K562 (cell line): ENCODE results near the gene MICAL2.

Experiments
- BCOR ChIP-seq: fragments of 450-650 bp; IDR thresholded peaks from 2 replicates; pipeline ENCODE4 v1.6.1; 2016
- ZFP36 ChIP-seq: fragments of 150-350 bp; IDR thresholded peaks from 2 replicates; pipeline ENCODE4 v1.6.1; 2018; ENCODE audit warnings: low read length, low read depth; ENCODE audit not compliant: partially characterized antibody
- TF ChIP-seq, protein P1 (sequence below), 3 experiments: IDR thresholded peaks in 2 of 3; conservative IDR thresholded peaks in 1 of 3; 2 replicates each; pipeline ENCODE4 v1.5.1; 2011 to 2012; ENCODE audit warnings: low read length in 3 of 3, mild to moderate bottlenecking in 3 of 3, control low read depth in 2 of 3, improper control_type of control experiment in 1 of 3, inconsistent platforms in 1 of 3, low read depth in 1 of 3, mixed read lengths in 1 of 3, moderate library complexity in 1 of 3; ENCODE audit not compliant: insufficient read depth in 2 of 3
- TF ChIP-seq, protein P2 (sequence below): fragments of 150-350 bp; IDR thresholded peaks from 2 replicates; pipeline ENCODE4 v1.6.1; 2014; ENCODE audit warnings: low read depth, mild to moderate bottlenecking, low read length, borderline replicate concordance
- TF ChIP-seq, protein P3 (sequence below): IDR thresholded peaks from 2 replicates; pipeline ENCODE4 v1.6.1; 2016; ENCODE audit warnings: missing genetic modification characterization, missing compliant biosample characterization

DNA sequence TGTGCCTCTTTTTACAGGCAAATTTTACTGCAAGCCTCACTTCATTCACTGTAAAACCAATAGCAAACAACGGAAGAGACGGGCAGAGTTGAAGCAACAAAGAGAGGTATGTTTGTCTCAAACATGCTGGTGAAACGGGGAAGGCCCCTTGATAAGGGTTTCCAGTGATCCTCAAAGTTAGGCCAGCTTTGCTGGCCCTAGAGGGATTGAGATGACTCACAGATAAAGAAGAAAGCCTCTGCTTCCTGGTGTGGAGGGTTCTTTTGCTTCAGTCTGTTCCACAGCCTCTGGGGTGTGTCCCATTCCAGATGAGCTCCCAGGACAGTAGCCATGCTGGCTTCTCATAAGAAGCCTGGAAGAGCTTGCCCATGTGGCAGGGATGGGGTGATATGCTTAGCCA lies 148.1 kb downstream of the MICAL2 start:
- TF ChIP-seq, protein P1, sequence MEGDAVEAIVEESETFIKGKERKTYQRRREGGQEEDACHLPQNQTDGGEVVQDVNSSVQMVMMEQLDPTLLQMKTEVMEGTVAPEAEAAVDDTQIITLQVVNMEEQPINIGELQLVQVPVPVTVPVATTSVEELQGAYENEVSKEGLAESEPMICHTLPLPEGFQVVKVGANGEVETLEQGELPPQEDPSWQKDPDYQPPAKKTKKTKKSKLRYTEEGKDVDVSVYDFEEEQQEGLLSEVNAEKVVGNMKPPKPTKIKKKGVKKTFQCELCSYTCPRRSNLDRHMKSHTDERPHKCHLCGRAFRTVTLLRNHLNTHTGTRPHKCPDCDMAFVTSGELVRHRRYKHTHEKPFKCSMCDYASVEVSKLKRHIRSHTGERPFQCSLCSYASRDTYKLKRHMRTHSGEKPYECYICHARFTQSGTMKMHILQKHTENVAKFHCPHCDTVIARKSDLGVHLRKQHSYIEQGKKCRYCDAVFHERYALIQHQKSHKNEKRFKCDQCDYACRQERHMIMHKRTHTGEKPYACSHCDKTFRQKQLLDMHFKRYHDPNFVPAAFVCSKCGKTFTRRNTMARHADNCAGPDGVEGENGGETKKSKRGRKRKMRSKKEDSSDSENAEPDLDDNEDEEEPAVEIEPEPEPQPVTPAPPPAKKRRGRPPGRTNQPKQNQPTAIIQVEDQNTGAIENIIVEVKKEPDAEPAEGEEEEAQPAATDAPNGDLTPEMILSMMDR (IDR thresholded peaks at IDR 0.05 in 2 of 3, conservative IDR thresholded peaks at IDR 0.05 in 1 of 3; ENCODE audit: insufficient read depth in 2 of 3, low read depth in 1 of 3, low read length in 3 of 3), result no peak
- TF ChIP-seq, protein P2, sequence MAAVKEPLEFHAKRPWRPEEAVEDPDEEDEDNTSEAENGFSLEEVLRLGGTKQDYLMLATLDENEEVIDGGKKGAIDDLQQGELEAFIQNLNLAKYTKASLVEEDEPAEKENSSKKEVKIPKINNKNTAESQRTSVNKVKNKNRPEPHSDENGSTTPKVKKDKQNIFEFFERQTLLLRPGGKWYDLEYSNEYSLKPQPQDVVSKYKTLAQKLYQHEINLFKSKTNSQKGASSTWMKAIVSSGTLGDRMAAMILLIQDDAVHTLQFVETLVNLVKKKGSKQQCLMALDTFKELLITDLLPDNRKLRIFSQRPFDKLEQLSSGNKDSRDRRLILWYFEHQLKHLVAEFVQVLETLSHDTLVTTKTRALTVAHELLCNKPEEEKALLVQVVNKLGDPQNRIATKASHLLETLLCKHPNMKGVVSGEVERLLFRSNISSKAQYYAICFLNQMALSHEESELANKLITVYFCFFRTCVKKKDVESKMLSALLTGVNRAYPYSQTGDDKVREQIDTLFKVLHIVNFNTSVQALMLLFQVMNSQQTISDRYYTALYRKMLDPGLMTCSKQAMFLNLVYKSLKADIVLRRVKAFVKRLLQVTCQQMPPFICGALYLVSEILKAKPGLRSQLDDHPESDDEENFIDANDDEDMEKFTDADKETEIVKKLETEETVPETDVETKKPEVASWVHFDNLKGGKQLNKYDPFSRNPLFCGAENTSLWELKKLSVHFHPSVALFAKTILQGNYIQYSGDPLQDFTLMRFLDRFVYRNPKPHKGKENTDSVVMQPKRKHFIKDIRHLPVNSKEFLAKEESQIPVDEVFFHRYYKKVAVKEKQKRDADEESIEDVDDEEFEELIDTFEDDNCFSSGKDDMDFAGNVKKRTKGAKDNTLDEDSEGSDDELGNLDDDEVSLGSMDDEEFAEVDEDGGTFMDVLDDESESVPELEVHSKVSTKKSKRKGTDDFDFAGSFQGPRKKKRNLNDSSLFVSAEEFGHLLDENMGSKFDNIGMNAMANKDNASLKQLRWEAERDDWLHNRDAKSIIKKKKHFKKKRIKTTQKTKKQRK, result no peak
- TF ChIP-seq BCOR (no peak), ZFP36 (no peak)
- TF ChIP-seq, protein P3, sequence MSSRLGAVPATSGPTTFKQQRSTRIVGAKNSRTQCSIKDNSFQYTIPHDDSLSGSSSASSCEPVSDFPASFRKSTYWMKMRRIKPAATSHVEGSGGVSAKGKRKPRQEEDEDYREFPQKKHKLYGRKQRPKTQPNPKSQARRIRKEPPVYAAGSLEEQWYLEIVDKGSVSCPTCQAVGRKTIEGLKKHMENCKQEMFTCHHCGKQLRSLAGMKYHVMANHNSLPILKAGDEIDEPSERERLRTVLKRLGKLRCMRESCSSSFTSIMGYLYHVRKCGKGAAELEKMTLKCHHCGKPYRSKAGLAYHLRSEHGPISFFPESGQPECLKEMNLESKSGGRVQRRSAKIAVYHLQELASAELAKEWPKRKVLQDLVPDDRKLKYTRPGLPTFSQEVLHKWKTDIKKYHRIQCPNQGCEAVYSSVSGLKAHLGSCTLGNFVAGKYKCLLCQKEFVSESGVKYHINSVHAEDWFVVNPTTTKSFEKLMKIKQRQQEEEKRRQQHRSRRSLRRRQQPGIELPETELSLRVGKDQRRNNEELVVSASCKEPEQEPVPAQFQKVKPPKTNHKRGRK, result no peak
